ENCODE measurements around the gene MRPL41.
"Not testable (repeated sequence)": the region's sequence is repeated elsewhere in the genome, so short reads cannot be mapped to it uniquely, and the experiment has no call there.

GRCh38 chr9:137513801-137514570, 37.7 kb upstream of the MRPL41 start:
- not testable (repeated sequence) for TF ChIP-seq CTCF, POLR2A (IDR thresholded peaks at IDR 0.05)

Data from tibial nerve (tissue), 3 donors.